ENCODE results near the gene FGF11.

- TF ChIP-seq CTCF (IDR thresholded peaks at IDR 0.05) (no peak), POLR2AphosphoS5 (IDR thresholded peaks at IDR 0.05) (no peak), POLR2A (IDR thresholded peaks at IDR 0.05) (no peak), EP300 (IDR thresholded peaks at IDR 0.05) (no peak)
Observed at GRCh38 chr17:7392696-7393612, 46.4 kb upstream of the FGF11 start.
